Bronchial epithelial cell (primary cell): ENCODE measurements around the gene CDC42BPG. TPM values are rescaled to one million over a fixed set of nuclear protein-coding genes. Genes with fewer than 3 reads are reported as not detected.

ENCODE experiments used
- DNase-seq: peaks from one replicate; pipeline ENCODE4 v3.0.0-alpha.2; 2010; ENCODE audit warnings: low read depth
- FAIRE-seq: peaks from 2 replicates; lab custom pipeline; 2011; peaks lifted over from hg19 to GRCh38; lab: Jason Lieb, UNC
- H3K27me3 ChIP-seq: 2 replicates; pipeline ENCODE4 v1.5.1; 2011; ENCODE audit warnings: low read length; ENCODE audit not compliant: control insufficient read depth, insufficient read depth
- H3K36me3 ChIP-seq: 2 replicates; pipeline ENCODE4 v1.5.1; 2011; ENCODE audit warnings: low read length; ENCODE audit not compliant: control insufficient read depth, insufficient read depth
- H3K4me3 ChIP-seq: 2 replicates; pipeline ENCODE4 v1.5.1; 2011; ENCODE audit warnings: mild to moderate bottlenecking, low read depth, low read length, control low read depth
- total RNA-seq: library from RNA; depleted of rRNA; stranded (reverse); fragments of >200 nt; gene quantifications from 2 replicates; pipeline ENCODE4 v1.2.1, GENCODE V29; 2014
- TF ChIP-seq, protein P1 (sequence below): IDR thresholded peaks from 2 replicates; pipeline ENCODE4 v1.5.1; 2011; ENCODE audit warnings: mild to moderate bottlenecking, moderate library complexity, low read length, control low read depth, inconsistent platforms; ENCODE audit not compliant: insufficient read depth, severe bottlenecking

CDC42BPG gene
- total RNA-seq, 1 donor from 2014 or later: 16.6 TPM

DNA sequence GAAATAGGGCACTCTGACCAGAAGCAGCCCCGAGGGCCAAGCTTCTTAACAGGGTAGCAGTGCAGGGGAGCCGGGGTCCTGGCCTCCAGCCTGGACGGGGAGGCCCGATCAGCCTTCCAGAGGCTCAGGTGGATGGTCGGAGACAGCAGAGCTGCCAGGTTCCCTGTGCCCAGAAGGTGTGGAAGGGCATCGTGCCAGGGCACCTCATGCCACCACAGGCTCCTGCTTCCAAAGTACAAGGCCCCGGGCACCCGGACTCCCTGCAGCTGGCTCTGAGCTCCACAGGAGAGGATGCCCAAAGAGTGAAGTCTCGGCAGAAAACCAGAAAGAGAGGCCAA, 19.7 kb upstream of the CDC42BPG start:
- TF ChIP-seq, protein P1, sequence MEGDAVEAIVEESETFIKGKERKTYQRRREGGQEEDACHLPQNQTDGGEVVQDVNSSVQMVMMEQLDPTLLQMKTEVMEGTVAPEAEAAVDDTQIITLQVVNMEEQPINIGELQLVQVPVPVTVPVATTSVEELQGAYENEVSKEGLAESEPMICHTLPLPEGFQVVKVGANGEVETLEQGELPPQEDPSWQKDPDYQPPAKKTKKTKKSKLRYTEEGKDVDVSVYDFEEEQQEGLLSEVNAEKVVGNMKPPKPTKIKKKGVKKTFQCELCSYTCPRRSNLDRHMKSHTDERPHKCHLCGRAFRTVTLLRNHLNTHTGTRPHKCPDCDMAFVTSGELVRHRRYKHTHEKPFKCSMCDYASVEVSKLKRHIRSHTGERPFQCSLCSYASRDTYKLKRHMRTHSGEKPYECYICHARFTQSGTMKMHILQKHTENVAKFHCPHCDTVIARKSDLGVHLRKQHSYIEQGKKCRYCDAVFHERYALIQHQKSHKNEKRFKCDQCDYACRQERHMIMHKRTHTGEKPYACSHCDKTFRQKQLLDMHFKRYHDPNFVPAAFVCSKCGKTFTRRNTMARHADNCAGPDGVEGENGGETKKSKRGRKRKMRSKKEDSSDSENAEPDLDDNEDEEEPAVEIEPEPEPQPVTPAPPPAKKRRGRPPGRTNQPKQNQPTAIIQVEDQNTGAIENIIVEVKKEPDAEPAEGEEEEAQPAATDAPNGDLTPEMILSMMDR: no peak
- H3K4me3 ChIP-seq: no peak overlapping the region
- no peaks in the 10 kb centered on the region for H3K27me3 ChIP-seq
- no peak for DNase-seq
- H3K36me3 ChIP-seq: peaks cover 3% of the 10 kb centered on the region
- FAIRE-seq: no peak

DNA sequence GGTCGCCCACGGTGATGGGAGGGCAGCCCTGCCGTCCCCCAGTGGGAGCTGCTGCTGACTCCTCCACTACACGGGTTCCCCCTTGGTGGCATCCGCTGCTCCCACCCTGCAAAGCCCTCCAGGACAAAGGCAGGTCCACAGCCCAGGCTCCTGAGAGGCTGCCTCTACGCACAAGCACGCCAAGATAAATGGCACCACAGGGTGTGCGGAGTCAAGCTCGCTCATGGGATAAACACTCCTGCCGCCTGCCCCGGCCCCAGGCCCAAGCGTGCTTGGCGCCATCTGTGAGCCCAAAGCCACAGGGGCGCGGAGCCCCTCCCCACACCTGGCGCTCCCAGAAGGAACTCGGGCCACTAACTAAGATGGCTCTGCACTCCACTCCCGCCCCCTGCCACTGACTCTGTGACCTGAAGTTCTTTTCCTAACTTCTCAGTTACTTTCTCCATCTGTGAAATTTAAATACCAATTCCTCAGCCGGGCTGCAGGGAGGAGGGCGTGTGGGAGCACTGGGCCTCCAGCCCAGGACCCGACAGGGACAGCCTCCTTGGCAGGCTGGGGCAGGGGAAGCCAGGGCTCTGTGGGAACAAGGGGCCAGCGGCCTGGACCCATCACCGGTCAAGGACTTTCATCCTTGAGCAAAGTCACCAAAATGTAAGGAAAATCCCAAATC, 19.1 kb upstream of the CDC42BPG start:
- Histone ChIP-seq H3K36me3 (peaks cover 3% of the 10 kb centered on the region), H3K4me3 (no peak overlapping the region), H3K27me3 (no peaks in the 10 kb centered on the region)
- no peak for FAIRE-seq
- DNase-seq: no peak
- TF ChIP-seq, protein P1: no peak

DNA sequence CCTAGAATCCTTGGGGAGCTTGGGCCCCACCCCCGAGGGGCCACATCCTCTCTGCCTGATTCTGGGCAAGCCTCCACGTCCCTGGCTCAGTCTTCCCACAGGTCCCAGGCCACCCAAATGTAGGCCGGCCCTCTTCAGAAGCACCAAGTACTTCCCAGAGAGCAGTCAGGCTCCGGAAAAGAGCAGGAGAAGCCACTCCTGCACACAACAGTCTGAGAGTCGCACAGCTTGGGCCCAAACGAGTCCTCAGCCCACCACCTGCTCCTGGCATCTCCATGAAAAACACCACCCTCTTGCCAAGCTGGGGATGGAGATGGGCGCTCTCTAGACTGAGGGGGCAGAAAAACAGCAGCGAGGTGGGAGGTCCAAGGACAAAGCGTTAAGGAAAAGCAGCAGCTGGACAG, 18.5 kb upstream of the CDC42BPG start:
- no peak for DNase-seq
- Histone ChIP-seq H3K4me3 (no peak overlapping the region), H3K36me3 (peaks cover 3% of the 10 kb centered on the region), H3K27me3 (no peaks in the 10 kb centered on the region)
- TF ChIP-seq, protein P1: no peak
- FAIRE-seq: no peak

DNA sequence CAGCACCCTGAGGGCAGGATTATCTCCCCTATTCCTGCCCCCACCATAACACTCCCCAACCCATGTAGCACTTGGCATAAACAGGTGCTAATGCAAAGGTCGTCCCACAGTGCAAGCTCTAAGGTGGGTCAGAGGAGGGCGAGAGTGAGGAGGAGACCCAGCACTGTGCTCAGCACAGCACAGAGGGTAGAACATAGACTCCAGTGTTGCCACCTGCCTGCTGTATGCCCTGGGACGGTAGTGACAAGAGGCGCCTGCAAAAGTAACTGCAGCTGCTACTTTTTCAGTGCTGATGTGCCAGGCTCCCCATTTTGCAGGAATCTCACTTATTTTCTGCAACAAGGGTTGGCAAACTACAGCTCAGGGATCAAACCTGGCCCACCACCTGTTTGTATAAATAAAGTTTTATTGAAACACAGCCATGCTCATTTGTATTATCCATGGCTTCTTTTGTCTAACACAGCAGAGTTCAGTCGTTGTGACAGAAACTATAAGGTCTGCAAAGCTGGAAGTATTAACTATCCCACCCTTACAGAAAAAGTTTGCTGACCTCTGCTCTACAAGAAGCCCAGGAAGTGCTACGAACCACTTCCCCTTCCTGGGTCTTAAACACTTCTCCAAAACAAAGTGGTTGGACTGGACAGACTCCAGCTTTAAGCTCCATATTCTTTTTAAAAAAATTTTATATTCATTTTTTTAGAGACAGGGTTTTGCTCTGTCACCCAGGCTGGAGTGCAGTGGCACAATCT, 16.9 kb upstream of the CDC42BPG start:
- peaks cover 2% of the 10 kb centered on the region for H3K36me3 ChIP-seq
- no peaks in the 10 kb centered on the region for H3K27me3 ChIP-seq
- no peak overlapping the region for H3K4me3 ChIP-seq
- TF ChIP-seq, protein P1: no peak
- no peak for DNase-seq
- no peak for FAIRE-seq

DNA sequence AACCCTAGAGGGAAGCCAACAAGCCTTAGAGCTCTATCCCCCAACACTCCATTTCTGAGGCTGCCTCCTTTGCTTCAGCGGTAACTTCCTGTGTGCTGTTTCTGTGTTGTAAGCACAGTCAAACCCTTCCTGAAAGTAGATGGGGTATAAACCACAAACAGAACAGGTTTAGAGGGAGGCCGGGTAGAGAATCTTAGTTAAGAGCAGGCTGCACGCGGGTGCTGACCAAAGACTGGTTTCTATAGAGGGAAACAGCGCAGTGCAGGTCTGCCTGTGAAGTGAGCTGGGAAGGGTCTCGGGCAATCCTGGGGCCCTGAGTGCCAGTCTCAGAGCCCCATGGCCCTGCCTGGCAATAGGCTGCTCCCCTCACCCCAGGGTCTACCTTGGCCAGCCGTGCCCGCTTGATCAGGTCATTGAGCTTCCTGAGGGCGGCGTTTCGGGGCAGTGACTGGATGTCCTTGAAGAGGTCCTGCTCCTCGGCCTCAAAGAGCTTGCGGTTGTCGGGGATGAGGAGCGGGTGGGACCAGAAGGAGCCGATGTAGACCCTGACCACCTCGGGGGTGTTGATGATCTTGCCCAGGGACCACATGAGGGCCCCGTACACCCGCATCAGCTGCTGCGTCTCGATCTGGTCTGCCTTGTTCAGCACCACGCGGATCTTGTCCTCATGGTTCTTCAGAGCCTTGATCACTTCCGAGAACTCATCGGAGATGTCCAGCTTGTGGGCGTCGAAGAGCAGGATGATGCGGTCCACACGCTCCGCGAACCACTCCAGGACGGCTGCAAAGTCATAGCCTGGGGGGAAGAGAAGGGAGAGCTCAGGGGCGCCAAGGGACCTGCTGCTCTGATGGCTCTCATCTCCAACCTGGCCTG, 15.3 kb upstream of the CDC42BPG start:
- Histone ChIP-seq H3K36me3 (peaks cover 2% of the 10 kb centered on the region), H3K4me3 (no peak overlapping the region), H3K27me3 (no peaks in the 10 kb centered on the region)
- FAIRE-seq: no peak
- no peak for DNase-seq
- TF ChIP-seq, protein P1: no peak
